ENCODE data around the gene DYNC1I1.

DNA sequence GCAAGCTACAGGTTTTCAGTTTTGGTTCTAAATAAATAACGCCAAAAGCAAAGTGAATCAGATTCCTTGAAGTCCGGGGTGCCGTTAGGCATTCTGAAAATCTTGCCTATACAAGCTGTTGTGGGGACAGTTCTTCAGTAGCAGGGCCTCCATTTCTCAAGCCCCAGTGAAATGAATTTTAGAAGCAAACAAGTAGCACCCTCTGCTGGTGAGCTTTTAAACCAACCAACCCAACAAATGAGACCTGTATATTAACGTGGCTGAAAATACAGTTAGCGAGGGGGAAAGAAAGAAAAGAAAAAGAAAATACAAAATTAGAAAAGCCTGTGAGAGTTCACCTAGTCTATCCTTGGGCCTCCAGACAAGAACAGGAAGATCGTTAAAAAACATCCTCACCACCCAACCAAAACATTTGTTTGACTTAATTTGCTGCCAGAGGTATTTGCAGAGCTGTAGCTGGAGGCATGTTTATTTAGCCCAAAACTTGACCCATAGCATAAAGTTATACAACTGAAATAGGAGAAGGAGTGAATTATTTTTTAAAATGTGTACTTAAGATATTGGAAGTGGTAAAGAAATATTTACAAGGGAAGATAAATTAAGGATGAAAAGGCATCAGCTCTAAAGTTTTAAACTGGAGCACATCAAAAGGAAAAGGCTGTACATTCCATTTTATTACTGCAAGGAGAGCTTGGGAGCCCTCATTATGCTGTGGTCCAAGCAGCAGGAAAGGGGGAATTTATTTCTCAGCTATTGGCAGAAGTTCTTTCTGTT lies 98.9 kb downstream of the DYNC1I1 start:
- TF ChIP-seq, protein P1, sequence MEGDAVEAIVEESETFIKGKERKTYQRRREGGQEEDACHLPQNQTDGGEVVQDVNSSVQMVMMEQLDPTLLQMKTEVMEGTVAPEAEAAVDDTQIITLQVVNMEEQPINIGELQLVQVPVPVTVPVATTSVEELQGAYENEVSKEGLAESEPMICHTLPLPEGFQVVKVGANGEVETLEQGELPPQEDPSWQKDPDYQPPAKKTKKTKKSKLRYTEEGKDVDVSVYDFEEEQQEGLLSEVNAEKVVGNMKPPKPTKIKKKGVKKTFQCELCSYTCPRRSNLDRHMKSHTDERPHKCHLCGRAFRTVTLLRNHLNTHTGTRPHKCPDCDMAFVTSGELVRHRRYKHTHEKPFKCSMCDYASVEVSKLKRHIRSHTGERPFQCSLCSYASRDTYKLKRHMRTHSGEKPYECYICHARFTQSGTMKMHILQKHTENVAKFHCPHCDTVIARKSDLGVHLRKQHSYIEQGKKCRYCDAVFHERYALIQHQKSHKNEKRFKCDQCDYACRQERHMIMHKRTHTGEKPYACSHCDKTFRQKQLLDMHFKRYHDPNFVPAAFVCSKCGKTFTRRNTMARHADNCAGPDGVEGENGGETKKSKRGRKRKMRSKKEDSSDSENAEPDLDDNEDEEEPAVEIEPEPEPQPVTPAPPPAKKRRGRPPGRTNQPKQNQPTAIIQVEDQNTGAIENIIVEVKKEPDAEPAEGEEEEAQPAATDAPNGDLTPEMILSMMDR (IDR thresholded peaks at IDR 0.05; ENCODE audit: extremely low read depth in 1 of 2, insufficient read depth in 1 of 2, low read depth in 1 of 2, low read length in 2 of 2) = peak; percentile 49 to 66
- TF ChIP-seq FOS (IDR thresholded peaks at IDR 0.05; ENCODE audit: borderline replicate concordance, insufficient read depth, low read length) (no peak), POLR2A (IDR thresholded peaks at IDR 0.05; ENCODE audit: low read depth, low read length) (no peak), EZH2 (IDR thresholded peaks at IDR 0.05; ENCODE audit: borderline replicate concordance, low read depth, low read length, severe bottlenecking) (no peak)
